22Rv1 (cell line): ENCODE results near the gene DLG3.

ENCODE experiments used
- CTCF ChIP-seq: fragments of 450-650 bp; IDR thresholded peaks from 2 replicates; pipeline ENCODE4 v1.5.1; 2017; ENCODE audit warnings: mild to moderate bottlenecking
- ZFX ChIP-seq: fragments of 450-650 bp; IDR thresholded peaks from 2 replicates; pipeline ENCODE4 v1.6.1; 2017; ENCODE audit warnings: antibody characterized with exemption, borderline replicate concordance

GRCh38 chrX:70554948-70555347 is 110.3 kb downstream of the DLG3 start:
- TF ChIP-seq CTCF (no peak), ZFX (no peak)
